Progenitor cell of endocrine pancreas (in vitro differentiated cells): Measurements from ENCODE around the gene SLC44A2. TPM values are rescaled to one million over a fixed set of nuclear protein-coding genes. Genes with fewer than 3 reads are reported as not detected.

ENCODE experiments used
- DNase-seq: peaks from one replicate; pipeline ENCODE4 v3.0.0; 2021; ENCODE audit warnings: low spot score; ENCODE audit not compliant: unreplicated experiment
- H3K27ac Mint-ChIP-seq: 2 replicates; pipeline ENCODE4 v1.8.0; 2021; ENCODE audit warnings: mild to moderate bottlenecking, moderate library complexity, mixed read lengths
- H3K27me3 Mint-ChIP-seq: 2 replicates; pipeline ENCODE4 v1.8.0; 2021; ENCODE audit warnings: mixed read lengths
- H3K36me3 Mint-ChIP-seq: 2 replicates; pipeline ENCODE4 v1.8.0; 2022; ENCODE audit warnings: mixed read lengths; ENCODE audit not compliant: insufficient read depth
- H3K4me1 Mint-ChIP-seq: 2 replicates; pipeline ENCODE4 v1.8.0; 2021; ENCODE audit warnings: low read depth, mixed read lengths
- H3K4me3 Mint-ChIP-seq: 2 replicates; pipeline ENCODE4 v1.8.0; 2021; ENCODE audit warnings: low read depth, mild to moderate bottlenecking, moderate library complexity, mixed read lengths
- H3K9me3 Mint-ChIP-seq: 2 replicates; pipeline ENCODE4 v1.8.0; 2021; ENCODE audit warnings: low read depth, mixed read lengths
- CTCF ChIP-seq: fragments of 200-600 bp; sonication (generic); IDR thresholded peaks from one replicate; pipeline ENCODE4 v1.5.0; 2021; ENCODE audit warnings: antibody characterized with exemption, mild to moderate bottlenecking; ENCODE audit not compliant: unreplicated experiment
- total RNA-seq: library from RNA; stranded (reverse); gene quantifications from 2 replicates; pipeline ENCODE4 v1.2.1, GENCODE V29; 2021

SLC44A2 gene
- total RNA-seq, 1 donor from 2014 or later, result 164 TPM

- Mint-ChIP-seq H3K27ac (peak overlapping the region; percentile 83), H3K9me3 (no peaks in the 10 kb centered on the region)
- DNase-seq, result no peak
These were observed 397 bp downstream of the SLC44A2 start for GRCh38 chr19:10625762-10626138.

GRCh38 chr19:10631874-10632273 lies 6.5 kb downstream of the SLC44A2 start:
- no peak overlapping the region for H3K4me3 Mint-ChIP-seq
- peaks cover 33% of the 10 kb centered on the region for H3K36me3 Mint-ChIP-seq

More at GRCh38 chr19:10625762-10626138, 397 bp downstream of the SLC44A2 start:
- peak overlapping the region; percentile 84 for H3K4me3 Mint-ChIP-seq
- H3K36me3 Mint-ChIP-seq, result peaks cover 4% of the 10 kb centered on the region
- H3K4me1 Mint-ChIP-seq, result peaks cover 14% of the 10 kb centered on the region
- TF ChIP-seq CTCF, result no peak
- H3K27me3 Mint-ChIP-seq, result no peaks in the 10 kb centered on the region

GRCh38 chr19:10634430-10634829 lies 9.1 kb downstream of the SLC44A2 start:
- Mint-ChIP-seq H3K9me3 (no peaks in the 10 kb centered on the region), H3K4me1 (peaks cover 1% of the 10 kb centered on the region), H3K27me3 (no peaks in the 10 kb centered on the region), H3K36me3 (peaks cover 40% of the 10 kb centered on the region), H3K4me3 (no peak overlapping the region), H3K27ac (no peak overlapping the region)
- no peak for DNase-seq
- no peak for TF ChIP-seq CTCF

More at GRCh38 chr19:10631874-10632273, 6.5 kb downstream of the SLC44A2 start:
- H3K4me1 Mint-ChIP-seq, result no peaks in the 10 kb centered on the region
- no peak for DNase-seq
- H3K27me3 Mint-ChIP-seq, result no peaks in the 10 kb centered on the region
- H3K9me3 Mint-ChIP-seq, result no peaks in the 10 kb centered on the region
- no peak for TF ChIP-seq CTCF
- peak overlapping the region; percentile 59 for H3K27ac Mint-ChIP-seq

- H3K27ac Mint-ChIP-seq, result no peak overlapping the region
- TF ChIP-seq CTCF, result no peak
- no peak overlapping the region for H3K4me3 Mint-ChIP-seq
- no peaks in the 10 kb centered on the region for H3K9me3 Mint-ChIP-seq
- peaks cover 1% of the 10 kb centered on the region for H3K4me1 Mint-ChIP-seq
- H3K27me3 Mint-ChIP-seq, result no peaks in the 10 kb centered on the region
- H3K36me3 Mint-ChIP-seq, result peaks cover 40% of the 10 kb centered on the region
- no peak for DNase-seq
These were observed 9.6 kb downstream of the SLC44A2 start for GRCh38 chr19:10634963-10635362.

- peaks cover 1% of the 10 kb centered on the region for H3K4me1 Mint-ChIP-seq
- no peak for DNase-seq
- H3K27me3 Mint-ChIP-seq, result no peaks in the 10 kb centered on the region
- H3K9me3 Mint-ChIP-seq, result no peaks in the 10 kb centered on the region
- no peak overlapping the region for H3K27ac Mint-ChIP-seq
- H3K36me3 Mint-ChIP-seq, result peaks cover 38% of the 10 kb centered on the region
- no peak overlapping the region for H3K4me3 Mint-ChIP-seq
- no peak for TF ChIP-seq CTCF
These were observed 11.1 kb downstream of the SLC44A2 start for GRCh38 chr19:10636304-10636972.
